Prostate gland (tissue), 2 donors: ENCODE data around the gene MEF2B.

Experiments used
- CTCF ChIP-seq, 4 experiments: fragments of 200-600 bp in 2 of 4; fragments of 450-650 bp in 2 of 4; sonication (generic) in 2 of 4; IDR thresholded peaks; 1 replicate in 3 of 4; 2 replicates in 1 of 4; pipeline ENCODE4 v1.5.1; 2016 to 2019; ENCODE audit warnings: antibody characterized with exemption in 4 of 4, mild to moderate bottlenecking in 2 of 4, moderate library complexity in 2 of 4
- POLR2A ChIP-seq: fragments of 450-650 bp; IDR thresholded peaks from one replicate; pipeline ENCODE4 v1.6.1; 2016; ENCODE audit warnings: antibody characterized with exemption, mild to moderate bottlenecking
- POLR2AphosphoS5 ChIP-seq: sonication (generic); formaldehyde crosslinking; IDR thresholded peaks from one replicate; pipeline ENCODE4 v1.6.1; 2017; ENCODE audit warnings: antibody characterized with exemption

- TF ChIP-seq POLR2A (no peak), CTCF (IDR thresholded peaks at IDR 0.05) (no peak), POLR2AphosphoS5 (no peak)
Measured at GRCh38 chr19:19192910-19193423, 22.9 kb upstream of the MEF2B start.
